Kidney glomerular epithelial cell (primary cell): Measurements from ENCODE around the gene NPC1L1.
"Not testable (repeated sequence)": the region's sequence is repeated elsewhere in the genome, so short reads cannot be mapped to it uniquely, and the experiment has no call there.

Experiments
- DNase-seq: peaks from one replicate; lab custom pipeline; 2025; lab: John Stamatoyannopoulos, UW

NPC1L1 gene

DNA sequence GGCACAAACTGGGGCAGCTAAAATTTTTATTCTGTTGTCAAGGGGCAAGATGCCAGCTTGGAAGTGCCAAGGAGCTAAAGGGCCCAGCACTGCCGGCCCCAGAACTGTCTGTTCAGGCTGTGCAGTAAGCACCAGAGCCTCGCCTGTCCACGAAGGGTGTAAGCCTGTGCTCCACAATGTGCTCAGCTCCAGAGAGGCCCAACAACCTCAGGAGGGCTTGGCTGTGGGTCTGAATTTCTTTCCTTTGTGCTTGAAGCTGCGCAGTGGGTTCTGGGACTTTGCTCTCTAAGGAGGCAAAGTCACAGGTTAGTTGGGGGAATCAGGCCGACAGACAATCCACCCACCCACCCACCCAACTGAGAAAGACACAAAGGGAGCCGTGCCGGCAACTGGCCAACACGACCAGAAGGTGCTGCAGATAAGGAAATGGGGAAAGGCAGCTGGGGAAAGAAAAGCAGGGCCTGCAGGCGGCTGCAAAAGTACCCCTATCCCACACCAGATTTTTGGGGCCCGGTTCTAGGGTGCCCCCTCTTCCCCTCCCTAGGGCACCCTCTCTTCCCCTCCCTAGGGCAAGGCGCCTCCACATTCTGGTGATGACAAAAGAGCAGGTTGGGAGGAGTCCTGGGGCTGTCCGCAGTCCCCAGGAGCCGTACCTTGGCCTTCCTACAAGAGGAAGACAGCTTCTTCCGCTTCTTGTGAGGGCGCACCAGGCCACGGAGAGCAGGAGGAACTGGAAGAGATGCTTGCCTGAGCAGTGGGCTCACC is 24.8 kb upstream of the NPC1L1 start:
- no peak for DNase-seq

DNA sequence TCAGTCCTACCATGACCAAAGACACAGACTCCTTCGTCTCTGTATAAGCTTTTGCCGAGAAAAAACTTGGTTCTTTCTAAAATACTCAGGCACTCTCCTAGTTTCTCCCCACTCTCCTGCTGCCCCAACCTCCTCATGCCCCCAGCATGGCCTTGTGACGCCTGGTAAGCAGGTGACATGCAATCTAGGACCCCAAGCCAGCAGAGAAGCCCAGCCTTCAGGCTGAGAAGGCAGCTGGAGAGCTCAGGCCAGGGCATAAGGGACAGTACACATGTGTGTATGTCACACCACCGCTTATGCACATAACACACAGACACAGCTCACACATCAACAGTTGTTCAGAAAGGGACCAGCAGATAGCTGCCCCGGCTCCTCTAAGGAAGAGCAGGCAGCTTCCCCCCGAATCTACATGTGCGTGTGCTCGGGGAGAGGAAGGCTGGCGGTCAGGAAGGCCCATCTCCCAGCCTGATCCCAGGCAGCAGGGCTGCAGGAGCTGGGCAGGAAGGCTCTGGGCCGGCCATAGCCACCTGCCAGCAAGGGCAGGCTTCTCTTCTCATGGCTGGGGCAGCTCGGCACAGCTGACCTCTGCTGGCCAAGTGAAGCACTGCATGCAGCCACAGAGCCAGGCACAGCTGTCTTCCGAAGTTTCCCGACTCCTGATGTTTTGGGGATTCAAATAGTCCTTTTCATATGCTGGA is 24.1 kb upstream of the NPC1L1 start:
- peak; percentile 31 for DNase-seq

DNA sequence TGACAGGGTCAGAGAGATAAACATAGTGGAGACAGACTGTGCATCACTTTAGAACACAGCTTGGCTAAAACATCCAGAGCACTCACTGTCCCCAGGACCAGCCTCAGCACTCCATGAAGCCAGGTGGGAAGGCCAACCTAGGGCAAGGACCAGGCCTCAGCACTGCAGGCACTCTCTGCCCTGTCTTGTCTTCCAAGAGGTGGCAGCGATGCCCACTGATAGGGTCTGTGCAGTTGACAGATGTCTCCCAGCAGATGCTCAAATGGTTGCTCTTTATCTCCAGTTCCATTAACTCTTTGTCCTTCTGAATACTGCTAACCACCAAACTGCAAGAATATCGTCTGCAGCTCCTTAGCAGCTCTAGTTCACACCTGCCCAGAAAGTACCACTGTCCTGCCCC is 23.5 kb upstream of the NPC1L1 start:
- no peak for DNase-seq

DNA sequence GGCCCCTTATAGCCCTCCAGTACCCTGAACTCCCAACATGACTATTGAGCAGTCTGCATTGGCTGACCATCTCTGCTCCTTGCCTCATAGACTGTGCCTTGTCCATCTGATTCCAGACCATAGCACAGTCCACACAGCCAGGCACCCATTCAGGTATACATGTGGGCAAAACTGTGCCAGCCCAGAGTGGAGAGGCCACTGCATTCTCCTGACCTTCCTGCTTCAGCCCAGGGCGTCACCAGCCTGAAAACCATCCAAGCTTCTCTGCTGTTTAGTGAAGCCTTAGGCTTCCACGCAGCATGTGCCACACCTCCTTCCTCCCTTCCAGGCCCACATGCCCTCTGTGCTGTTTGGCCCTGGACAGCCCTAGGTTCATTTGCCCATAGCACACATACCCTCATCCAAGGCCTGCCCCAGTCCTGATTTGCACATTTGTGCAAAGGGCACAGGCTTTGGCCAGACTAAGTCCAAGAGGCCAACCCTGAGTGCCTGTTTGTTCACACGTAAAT is 22.1 kb upstream of the NPC1L1 start:
- DNase-seq, result no peak

DNA sequence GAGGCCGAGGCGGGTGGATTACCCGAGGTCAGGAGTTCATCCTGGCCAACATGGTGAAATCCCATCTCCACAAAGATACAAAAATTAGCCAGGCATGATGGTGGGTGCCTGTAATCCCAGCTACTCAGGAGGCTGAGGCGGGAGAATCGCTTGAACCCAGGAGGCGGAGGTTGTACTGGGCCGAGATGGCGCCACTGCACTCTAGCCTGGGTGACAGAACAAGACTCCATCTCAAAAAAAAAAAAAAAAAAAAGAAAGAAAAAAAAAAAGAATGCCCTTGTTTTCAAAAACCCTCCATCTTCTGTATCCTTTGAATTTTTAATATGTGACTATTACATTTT is 21.5 kb upstream of the NPC1L1 start:
- DNase-seq, result not testable (repeated sequence)

DNA sequence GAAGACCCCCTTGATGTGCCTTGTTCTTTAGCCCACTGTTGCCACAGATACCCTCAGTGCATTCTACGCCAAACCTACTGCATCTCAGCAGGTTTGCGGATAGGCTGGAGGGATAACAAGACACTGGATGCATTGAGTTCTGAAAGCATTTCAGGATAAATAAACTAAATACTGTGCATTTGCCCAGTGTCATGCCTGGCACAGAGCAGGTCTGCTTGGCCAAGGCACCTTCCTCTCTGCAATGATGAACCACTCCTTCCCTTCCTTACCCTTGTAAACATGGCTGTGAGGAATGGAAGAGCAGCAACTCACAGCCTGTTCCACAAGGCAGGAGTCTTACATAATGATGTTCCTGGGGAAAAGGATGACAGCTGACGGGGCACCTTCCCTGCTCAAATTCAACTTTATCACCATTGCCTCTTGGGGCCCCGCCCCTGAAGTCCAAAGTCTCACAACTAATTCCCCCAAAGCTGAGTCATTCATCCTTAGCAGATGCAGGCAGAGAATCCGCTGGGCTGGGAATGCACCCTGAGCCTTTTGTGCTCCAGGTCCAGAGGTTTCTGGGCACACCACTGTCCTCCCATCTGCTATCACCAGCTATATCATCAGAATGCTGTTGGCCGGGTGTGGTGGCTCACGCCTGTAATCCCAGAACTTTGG is 21.0 kb upstream of the NPC1L1 start:
- DNase-seq, result no peak

DNA sequence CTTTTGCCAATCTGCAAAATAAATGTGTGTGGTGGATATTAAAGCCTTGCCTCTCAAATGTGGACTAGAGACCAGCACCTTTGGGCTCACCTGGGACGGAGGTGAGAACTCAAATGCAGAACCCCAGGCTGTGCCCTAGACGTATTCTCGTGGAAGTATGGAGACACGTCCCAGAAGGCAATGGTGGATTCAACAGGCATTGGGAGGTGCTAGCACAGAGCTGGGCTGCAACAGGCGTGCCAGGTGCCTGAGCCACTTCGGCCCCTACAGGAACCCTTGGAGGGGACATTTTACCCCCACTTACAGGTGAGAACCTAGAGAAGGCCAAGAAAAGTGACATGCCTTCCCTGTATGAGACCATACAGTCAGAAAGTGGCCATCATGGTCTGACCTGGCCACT is 20.4 kb upstream of the NPC1L1 start:
- no peak for DNase-seq

DNA sequence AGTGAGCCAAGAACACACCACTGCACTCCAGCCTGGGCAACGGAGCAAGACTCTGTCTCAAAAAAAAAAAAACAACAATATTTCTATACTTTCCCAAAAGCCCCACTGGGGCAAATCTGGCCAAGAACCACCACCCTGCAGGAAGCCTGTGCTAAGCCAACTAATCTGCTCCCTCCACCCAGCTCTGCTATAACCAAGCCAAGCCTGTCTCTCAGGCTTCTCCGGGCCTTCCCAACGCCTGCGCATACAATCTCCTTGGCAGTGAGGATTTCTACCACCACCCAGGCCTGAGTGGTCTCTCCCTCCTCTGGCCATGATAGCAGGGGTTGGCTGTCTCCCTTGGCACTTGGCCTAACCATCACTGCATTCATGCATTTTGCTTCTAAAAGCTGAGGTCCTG is 18.4 kb upstream of the NPC1L1 start:
- no peak for DNase-seq

DNA sequence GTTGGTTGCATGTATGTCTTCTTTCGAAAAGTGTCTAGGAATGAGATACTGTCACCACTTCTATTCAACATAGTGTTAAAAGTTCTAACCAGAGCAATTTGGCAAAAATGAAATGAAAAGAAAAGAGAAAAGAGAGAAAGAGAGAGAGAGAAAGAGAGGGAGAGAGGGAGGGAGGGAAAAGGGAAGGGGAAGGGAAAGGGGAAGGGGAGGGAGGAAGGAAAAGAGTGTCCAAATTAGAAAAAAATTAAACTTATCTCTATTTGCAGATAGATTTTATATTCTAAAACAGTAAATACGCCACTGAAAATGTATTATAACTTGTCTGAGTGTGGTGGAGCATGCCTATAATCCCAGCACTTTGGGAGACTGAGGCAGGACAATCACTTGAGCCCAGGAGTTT is 16.4 kb upstream of the NPC1L1 start:
- DNase-seq, result no peak

DNA sequence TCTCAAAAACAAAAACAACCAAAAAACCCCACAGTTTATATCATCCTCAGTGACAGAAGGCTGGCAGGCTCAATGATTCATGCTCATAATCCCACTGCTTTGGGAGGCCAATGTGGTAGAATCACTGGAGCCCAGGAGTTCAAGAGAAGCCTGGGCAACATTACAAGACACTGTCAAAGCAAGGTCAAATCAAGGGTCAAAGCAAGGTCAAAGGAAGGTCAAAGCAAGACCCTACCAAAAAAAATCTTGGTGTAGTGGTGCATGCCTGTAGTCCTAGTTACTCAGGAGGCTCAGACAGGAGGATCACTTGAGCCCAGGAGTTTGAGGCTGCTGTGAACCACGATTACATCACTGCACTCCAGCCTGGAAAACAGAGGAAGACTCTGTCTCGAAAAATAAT is 14.2 kb upstream of the NPC1L1 start:
- no peak for DNase-seq

DNA sequence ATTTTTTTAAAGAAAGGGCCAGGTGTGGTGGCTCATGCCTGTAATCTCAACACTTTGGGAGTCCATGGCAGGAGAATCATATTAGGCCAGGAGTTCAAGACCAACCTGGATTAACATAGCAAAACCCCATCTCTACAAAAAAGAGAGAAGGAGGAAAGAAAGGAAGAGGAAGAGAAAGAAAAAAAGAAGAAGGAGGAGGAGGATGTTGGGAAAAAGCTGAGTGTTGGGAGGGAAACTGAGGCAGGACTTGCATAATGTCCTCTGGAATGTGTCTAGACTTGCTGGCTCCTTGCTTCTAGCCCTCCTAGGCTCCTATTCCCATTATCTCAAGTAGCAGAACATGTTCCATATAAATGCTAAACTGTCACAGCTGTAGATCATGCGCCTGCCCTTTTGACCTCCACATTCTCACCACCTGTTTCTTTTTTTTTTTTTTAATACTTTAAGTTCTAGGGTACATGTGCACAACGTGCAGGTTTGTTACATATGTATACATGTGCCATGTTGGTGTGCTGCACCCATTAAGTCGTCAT is 11.4 kb upstream of the NPC1L1 start:
- DNase-seq, result not testable (repeated sequence)

DNA sequence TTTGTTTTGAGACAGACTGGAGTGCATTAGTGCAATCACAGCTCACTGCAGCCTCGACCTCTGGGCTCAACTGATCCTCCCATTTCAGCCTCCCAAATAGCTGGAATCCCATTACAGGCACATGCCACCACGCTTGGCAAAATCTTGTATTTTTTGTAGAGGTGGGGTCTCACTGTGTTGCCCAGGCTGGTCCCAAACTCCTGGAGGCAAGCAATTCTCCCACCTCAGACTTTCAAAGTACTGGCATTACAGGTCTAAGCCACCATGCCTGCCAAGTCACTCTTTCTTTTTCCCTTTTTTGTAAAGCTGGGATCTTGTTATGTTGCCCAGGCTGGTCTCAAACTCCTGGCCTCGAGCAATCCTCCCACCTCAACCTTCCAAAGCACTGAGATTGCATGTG is 8.3 kb upstream of the NPC1L1 start:
- DNase-seq, result no peak

DNA sequence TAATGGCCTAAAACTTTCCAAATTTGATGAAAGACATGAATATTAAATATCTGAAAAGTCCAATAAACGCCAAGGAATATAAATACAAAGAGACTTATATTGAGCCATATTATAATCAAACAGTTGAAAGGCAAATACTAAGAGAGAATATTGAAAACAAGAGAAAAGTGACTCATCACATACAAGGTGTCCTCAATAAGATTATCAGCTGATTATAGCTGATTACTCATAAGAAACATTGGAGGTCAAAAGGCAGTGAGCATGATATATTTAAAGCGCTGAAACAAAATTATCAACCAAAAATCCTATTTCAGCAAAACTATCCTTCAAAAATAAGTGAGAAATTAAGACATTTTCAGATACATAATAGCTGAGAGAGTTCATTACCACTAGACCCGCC is 7.8 kb upstream of the NPC1L1 start:
- no peak for DNase-seq

DNA sequence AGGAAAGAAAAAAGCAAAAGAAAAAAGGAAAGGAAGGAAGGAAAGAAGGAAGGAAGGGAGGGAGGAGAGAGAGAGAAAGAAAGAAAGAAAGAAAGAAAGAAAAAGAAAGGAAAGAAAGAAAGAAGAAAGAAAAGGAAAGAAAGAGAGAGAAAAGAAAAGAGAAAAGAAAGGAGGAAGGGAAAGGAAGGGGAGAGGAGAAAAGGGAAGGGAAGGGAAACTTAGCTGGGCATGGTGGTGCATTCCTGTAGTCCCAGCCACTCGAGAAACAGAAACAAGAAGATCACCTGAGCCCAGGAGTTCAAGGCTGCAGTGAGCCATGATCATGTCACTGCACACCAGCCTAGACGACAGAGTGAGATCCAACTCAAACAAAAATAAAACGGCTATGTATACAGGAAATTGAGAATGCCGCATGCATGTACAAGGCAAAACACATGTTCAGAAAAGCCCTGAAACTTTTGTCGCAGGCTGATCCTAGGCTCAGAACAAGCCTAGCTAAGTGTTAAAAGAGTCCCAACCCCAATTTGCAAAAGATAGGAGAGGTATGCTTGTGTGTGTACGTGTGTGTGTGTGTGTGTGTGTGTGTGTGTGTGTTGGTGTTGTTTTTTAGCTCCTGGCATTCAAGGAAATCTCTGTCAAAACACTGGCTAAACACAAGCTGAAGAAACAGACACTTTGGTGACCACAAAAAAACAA is 6.6 kb upstream of the NPC1L1 start:
- no peak for DNase-seq

DNA sequence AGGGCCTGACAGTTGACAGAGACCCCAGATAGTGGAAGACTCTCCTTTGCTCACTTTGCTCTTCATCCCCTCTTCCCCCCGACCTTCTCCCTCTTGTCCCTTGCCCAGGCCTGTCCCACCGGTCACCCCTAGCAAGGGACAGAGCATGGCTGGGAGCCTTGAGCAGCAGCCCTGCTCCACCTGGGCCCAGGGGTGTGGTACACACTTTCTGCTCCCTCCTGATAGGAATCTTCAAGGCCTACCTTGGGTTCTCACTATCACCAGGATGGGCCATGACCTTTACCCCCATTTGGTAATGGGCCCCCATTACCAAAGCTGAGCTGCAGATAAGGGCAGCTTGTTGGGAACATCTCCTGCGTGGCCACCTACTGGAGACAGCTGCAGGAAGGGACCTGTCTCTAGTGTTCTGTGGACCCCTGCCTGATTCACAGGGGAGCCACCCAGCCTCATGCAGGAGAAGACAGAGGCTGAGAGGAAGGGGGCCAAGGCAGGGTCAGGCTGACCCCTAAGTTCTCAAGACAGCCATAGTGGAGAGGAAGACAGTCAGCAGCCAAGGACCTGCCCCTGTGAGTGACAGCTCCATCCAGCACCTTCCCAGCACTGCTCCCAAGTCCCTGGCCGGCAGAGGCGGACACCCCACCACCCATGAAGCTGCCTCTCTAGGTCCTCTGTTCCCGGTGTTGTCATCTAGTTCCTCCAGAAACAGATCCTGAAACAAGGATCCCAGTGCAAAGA is 913 bp upstream of the NPC1L1 start:
- no peak for DNase-seq

DNA sequence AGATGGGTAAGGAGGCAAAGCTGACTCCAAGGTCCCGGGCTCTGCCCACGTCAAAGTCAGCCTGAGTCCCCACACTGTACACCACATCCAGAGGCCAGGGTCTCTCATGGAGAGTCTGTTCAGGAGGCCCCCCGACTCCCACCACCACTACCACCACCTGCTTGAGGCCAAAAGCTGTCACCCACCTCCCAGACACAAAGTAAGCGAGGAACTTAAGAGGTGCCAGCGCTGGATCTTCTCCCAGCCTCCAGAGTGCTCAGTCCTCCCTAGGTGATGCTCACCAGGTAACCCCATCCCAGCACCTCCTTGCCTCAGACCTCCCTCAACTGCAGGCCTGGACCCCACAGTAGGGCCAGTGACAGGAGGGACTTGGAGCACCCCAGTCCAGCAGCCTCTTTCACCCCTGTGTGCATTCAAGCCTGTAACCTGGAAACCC is 520 bp downstream of the NPC1L1 start:
- DNase-seq, result no peak

DNA sequence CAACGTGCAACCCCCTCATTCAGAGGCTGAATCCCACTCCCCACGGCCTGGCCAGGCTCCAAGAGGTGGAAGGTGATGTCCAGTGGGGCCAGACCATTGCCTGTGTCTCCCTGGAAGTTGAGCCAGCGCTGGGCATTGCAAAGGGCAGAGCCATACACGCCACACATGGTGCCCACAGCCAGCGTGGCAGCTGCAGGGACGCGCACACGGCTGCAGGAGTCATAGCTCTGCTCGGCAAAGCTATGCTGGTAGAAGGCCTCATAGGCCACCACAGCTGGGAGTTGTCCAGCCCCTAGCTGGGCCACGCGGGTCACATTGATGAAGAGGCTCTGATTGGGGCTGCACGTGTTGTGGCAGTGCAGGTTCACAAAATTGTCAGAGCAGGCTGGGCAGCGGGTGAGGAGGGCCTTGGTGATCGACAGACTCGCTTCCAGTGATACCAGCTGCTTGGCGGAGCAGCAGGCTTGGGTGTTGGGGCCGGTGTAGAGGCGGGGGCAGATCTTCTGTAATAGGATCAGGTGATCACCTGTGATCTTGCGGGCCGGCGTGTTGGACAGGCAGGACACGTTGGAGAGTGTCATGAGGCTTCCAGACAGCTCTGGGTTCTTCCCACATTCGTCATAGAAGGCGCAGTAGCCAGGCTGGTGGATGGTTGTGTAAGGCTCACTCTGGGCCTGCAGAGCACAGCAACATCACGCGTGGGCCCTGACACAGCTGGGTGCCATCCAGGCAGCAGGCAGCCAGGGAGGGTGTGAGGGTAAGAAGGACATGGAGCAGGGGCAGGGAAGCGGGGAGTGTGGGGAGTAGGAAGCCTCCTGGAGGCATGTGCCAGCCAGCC is 1.2 kb downstream of the NPC1L1 start:
- no peak for DNase-seq

DNA sequence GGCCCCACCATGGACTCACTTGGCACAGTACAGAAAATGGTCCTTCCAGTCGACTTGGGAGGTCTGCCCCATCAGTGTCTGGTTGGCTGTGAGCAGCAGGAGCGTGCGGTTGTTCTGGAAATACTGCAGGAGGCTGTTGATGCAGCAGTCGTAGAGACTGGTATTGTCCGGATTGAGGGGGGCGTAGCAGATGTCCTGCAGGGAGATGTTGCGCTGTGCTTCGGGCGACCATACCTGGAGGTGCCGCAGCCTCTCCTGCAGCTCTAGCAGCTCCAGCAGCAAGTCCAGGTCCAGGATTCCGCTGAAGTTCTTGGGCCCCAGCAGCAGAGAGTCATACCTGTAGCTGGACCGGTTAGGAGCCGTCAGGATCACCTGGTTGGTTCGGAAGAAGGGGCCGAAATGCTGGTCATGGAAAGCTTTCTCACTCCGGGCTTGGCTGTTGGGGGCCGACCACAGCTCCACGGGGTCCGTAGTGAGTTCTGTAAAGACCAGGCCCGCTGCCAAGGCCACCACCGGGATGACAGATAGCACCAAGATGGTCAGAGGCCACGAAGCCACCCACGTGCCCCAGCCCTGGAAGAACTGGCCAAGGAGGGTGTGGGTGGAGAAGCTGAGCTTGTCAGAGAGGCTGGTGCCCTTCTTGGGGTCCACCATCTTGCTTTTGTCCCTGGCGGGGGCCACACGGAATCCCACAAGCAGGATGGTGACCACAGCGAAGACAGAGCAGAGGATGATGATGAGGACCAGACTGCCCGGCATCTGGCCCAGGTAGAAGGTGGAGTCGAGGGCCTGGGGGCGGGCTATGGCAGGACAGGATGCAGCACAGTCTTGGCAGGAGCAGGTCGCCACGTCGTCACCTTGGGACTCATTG is 2.1 kb downstream of the NPC1L1 start:
- DNase-seq, result no peak

DNA sequence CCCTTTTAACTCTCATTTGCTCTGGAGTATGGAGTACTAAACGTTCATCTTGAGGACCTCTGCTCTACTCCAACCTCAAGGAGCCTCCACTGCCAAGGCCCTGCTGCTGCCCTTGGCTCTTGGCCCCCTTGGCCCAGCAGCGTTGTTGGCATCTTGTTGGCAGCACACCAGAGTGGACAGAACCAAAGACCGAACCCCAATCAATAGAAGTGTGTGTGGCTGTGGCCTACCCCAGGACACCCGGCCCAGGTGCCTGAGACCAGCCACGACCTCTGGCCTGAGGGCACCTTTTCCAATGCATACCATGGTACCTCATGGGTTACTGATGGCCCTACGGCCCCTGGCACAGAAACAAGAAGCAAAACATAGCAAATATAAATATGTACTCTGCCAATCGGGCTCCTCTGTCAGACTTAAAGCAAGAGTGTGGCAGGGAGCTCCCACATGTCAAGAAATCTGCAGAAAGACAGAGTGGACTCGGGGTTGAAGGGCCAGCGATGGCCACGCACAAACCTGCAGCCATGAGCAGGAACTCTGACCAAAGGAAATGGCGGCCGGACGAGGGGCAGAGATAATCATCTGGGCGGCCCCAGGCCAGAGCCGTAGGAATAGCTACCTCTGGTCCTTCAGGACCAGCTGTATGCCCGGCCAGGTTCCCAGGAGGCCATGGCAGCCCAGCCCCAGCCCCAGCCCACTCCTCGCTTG is 2.9 kb downstream of the NPC1L1 start:
- no peak for DNase-seq
